Astrocyte of the spinal cord (primary cell): ENCODE data around the gene RDH8.

Experiments
- DNase-seq: peaks from one replicate; pipeline ENCODE4 v3.0.0; 2011; ENCODE audit warnings: low read depth, low spot score
- H3K4me3 ChIP-seq: 2 replicates; pipeline ENCODE4 v1.5.1; 2011; ENCODE audit warnings: low read depth, mild to moderate bottlenecking, low read length, moderate library complexity
- in situ Hi-C: cut with HindIII; loops from 2 replicates; pipeline ENCODE4 v1.10.0; 2017; ENCODE audit warnings: low sequenced_read_pairs
- TF ChIP-seq, protein P1 (sequence below): IDR thresholded peaks from 2 replicates; pipeline ENCODE4 v1.5.1; 2012; ENCODE audit warnings: low read depth, mild to moderate bottlenecking, low read length, inconsistent platforms

RDH8 gene

DNA sequence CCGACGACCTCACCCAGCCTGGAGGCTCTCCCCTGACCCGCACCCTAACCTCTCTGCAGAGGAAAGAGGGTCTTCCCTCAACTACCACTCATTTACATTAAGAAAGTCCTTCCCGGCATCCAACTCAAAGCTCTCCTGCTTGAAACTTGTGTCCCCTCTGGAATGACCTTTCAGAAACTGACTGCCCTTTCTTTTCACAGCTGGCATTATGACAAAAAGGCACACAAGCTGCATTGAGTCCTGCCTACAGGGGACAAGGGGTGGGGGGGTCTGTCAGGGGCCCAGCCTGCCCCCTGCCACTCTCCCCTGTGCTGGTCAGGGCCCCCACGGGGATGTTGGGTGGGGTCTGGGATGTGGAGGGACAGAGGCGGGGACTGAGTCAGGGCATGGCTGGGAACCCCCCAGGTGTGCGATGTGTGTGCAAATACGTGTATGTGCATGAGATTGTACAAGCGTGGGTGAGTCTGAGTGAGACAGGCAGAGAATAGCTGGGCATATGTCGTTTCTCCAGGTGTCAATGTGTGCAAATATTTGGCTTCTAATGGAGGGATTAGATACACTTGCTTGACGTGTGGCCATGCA lies 5.0 kb upstream of the RDH8 start:
- no peak overlapping the region for H3K4me3 ChIP-seq
- TF ChIP-seq, protein P1, sequence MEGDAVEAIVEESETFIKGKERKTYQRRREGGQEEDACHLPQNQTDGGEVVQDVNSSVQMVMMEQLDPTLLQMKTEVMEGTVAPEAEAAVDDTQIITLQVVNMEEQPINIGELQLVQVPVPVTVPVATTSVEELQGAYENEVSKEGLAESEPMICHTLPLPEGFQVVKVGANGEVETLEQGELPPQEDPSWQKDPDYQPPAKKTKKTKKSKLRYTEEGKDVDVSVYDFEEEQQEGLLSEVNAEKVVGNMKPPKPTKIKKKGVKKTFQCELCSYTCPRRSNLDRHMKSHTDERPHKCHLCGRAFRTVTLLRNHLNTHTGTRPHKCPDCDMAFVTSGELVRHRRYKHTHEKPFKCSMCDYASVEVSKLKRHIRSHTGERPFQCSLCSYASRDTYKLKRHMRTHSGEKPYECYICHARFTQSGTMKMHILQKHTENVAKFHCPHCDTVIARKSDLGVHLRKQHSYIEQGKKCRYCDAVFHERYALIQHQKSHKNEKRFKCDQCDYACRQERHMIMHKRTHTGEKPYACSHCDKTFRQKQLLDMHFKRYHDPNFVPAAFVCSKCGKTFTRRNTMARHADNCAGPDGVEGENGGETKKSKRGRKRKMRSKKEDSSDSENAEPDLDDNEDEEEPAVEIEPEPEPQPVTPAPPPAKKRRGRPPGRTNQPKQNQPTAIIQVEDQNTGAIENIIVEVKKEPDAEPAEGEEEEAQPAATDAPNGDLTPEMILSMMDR: no peak
- no peak for DNase-seq
- in situ Hi-C loops: no loop called here

DNA sequence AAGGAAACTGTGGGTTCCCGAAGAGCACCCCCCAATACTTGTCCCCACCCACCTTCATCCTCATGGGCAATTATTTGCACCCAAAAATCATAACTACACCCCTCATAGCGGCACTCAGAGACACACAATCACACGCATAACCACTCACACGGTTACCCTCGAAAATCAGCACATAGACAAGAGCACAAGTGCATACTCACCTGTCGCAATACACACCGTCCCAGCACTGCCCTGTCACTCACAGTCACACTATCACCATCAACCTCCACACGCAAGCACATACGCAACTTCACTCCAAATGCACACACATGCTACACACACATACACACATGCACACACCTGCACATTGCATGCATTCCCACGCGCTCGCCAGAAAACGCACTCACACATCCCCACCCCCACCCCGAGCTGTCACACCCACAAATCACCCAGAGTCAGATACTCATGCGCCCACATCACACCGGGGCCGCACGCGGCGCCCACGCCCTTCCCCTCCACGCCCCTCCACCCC lies 3.5 kb upstream of the RDH8 start:
- TF ChIP-seq, protein P1: no peak
- in situ Hi-C loops: no loop called here
- no peak overlapping the region for H3K4me3 ChIP-seq
- no peak for DNase-seq

DNA sequence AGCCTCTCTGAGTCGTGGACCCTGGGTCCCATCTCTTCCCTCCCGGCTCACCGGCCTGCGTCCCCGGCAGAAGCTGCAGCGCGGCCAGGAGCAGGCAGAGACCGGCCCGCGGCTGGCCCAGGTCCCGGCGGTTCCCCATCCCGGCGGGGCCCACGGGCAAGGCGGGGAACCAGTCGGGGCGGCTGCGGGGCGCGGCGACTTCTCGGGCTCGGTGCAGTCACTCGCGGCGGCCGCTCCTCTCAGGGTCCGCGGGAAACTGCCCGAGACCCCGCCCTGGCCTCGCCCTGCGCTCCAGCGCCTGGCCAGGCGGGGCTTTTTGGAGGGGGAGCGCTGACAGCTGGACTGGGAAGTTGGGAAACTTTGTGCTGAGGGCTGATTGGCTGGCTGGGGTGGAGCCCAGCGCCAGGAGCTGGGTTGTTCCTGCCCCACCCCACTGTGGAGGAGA lies 3.0 kb upstream of the RDH8 start, which contains the start of gene COL5A3:
COL5A3 (minus strand) TSS at position 258 of the 445 bp plus-strand sequence; CDS start at position 139, 119 bp downstream.
- no peak for DNase-seq
- no peak within 1 kb of the TSS for H3K4me3 ChIP-seq
- TF ChIP-seq, protein P1: no peak
- in situ Hi-C loops: no loop called here

DNA sequence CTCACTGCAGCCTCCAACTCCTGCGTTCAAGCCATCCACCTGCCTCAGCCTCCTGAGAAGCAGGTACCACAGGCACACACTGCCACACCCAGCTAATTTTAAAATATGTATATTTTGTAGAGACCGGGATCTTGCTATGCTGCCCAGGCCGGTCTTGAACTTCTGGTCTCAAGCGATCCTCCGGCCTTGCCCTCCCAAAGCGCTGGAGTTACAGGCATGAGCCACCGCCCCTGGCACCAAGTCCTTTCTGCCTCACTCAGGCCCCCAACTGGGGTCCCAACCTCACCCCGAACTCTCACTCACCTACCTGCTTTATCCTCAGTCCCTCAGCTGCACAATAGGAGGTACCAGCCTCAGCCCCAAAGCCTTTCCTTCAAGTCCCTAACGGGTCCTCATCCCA lies 2.3 kb upstream of the RDH8 start:
- DNase-seq: no peak
- TF ChIP-seq, protein P1: no peak
- in situ Hi-C loops: no loop called here
- H3K4me3 ChIP-seq: no peak overlapping the region

DNA sequence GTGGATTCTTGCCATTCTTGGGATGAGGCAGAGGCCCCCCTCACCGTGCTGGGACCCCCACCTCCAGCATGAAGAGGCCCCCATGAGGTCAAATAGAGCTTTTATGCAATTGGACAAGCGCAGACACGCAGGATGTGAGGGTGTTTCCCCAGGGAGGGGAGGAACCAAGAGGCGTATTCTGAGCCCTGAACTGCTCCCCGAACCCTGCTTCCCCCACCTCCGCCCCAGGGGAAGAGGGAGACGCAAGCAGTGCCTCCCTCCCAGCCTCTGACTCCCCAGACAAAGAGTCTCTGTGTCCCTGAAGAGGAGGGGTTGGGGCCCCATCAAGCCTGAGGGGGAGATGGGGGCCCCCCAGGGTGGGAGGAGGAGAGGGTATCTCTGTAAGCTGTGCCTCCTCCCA lies 1.3 kb upstream of the RDH8 start:
- no peak for DNase-seq
- TF ChIP-seq, protein P1: no peak
- in situ Hi-C loops: no loop called here
- H3K4me3 ChIP-seq: no peak overlapping the region

DNA sequence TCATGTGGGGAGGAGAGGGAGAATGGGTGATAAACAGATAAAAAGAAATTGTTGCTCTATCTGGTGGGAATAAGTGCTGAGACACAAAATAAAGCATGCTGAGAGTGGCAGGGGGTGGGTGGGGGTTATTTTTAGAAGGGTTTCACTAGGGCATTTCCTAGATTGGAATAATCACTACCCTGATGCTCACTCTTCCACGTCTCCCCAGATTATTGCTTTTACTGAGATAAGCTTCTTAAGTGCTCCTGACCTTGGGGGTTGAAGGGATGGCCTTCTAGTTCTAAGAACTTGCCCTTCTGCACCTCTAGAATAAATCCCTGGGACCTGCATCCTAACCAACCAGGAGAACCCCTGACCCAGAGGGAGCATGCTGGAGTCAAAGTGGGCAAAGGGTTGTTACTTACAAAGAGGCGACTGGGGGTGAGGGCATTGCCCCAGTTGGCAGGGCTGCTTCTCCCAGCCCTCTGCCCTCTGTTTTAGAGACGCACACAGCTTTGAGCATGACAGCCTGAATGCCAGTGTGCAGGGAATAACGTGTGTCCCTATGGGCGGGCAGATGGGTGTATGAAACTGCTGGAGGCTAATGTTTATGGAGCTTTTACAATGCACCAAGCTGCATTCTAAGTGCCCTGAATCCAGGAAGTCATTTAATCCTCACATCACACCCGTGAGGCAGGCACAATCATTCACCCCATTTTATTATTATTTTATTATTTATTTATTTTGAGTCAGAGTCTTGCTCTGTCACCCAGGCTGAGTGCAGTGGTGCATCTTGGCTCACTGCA lies 743 bp downstream of the RDH8 start:
- H3K4me3 ChIP-seq: no peak overlapping the region
- in situ Hi-C loops: no loop called here
- TF ChIP-seq, protein P1: no peak
- no peak for DNase-seq
